Astrocyte (in vitro differentiated cells and primary cell): ENCODE results near the gene CD33. TPM values are rescaled to one million over a fixed set of nuclear protein-coding genes. Genes with fewer than 3 reads are reported as not detected.

Experiments
- DNase-seq: peaks from one replicate; pipeline ENCODE4 v3.0.0-alpha.2; 2010; ENCODE audit warnings: low read depth
- FAIRE-seq: peaks from 2 replicates; lab custom pipeline; 2011; peaks lifted over from hg19 to GRCh38; lab: Jason Lieb, UNC
- H2AFZ ChIP-seq: 2 replicates; pipeline ENCODE4 v1.6.0; 2012; ENCODE audit warnings: low read depth, low read length, inconsistent platforms
- H3K27ac ChIP-seq: 2 replicates; pipeline ENCODE4 v1.5.1; 2011; ENCODE audit warnings: low read depth, low read length, inconsistent platforms
- H3K27me3 ChIP-seq: 2 replicates; pipeline ENCODE4 v1.6.0; 2011; ENCODE audit warnings: low read length, inconsistent platforms; ENCODE audit not compliant: insufficient read depth
- H3K36me3 ChIP-seq: 2 replicates; pipeline ENCODE4 v1.5.1; 2011; ENCODE audit warnings: low read length, inconsistent platforms; ENCODE audit not compliant: insufficient read depth
- H3K4me1 ChIP-seq: 2 replicates; pipeline ENCODE4 v1.5.1; 2011; ENCODE audit warnings: low read length, inconsistent platforms; ENCODE audit not compliant: insufficient read depth
- H3K4me2 ChIP-seq: 2 replicates; pipeline ENCODE4 v1.6.0; 2012; ENCODE audit warnings: low read length, inconsistent platforms
- H3K4me3 ChIP-seq: 2 replicates; pipeline ENCODE4 v1.5.1; 2011; ENCODE audit warnings: low read depth, mild to moderate bottlenecking, low read length, inconsistent platforms; ENCODE audit not compliant: insufficient read depth
- H3K79me2 ChIP-seq: 2 replicates; pipeline ENCODE4 v1.6.0; 2012; ENCODE audit warnings: mild to moderate bottlenecking, low read length, inconsistent platforms; ENCODE audit not compliant: insufficient read depth
- H3K9ac ChIP-seq: 2 replicates; pipeline ENCODE4 v1.6.0; 2012; ENCODE audit warnings: mild to moderate bottlenecking, low read length, inconsistent platforms
- H3K9me3 ChIP-seq: 2 replicates; pipeline ENCODE4 v1.5.1; 2012; ENCODE audit warnings: low read depth, mild to moderate bottlenecking, low read length, inconsistent platforms; ENCODE audit not compliant: insufficient read depth
- H4K20me1 ChIP-seq: 2 replicates; pipeline ENCODE4 v1.6.0; 2012; ENCODE audit warnings: low read length, inconsistent platforms; ENCODE audit not compliant: insufficient read depth
- H3K27ac Mint-ChIP-seq: one replicate; pipeline ENCODE4 v1.8.0; 2021; ENCODE audit warnings: mild to moderate bottlenecking, mixed read lengths; ENCODE audit not compliant: unreplicated experiment
- H3K27me3 Mint-ChIP-seq: one replicate; pipeline ENCODE4 v1.8.0; 2021; ENCODE audit warnings: low read depth, mixed read lengths; ENCODE audit not compliant: unreplicated experiment
- H3K36me3 Mint-ChIP-seq: one replicate; pipeline ENCODE4 v1.8.0; 2021; ENCODE audit warnings: low read depth, mixed read lengths; ENCODE audit not compliant: unreplicated experiment
- H3K4me1 Mint-ChIP-seq: one replicate; pipeline ENCODE4 v1.8.0; 2021; ENCODE audit warnings: low read depth, mixed read lengths; ENCODE audit not compliant: unreplicated experiment
- H3K4me3 Mint-ChIP-seq: one replicate; pipeline ENCODE4 v1.8.0; 2021; ENCODE audit warnings: mild to moderate bottlenecking, moderate library complexity, mixed read lengths; ENCODE audit not compliant: unreplicated experiment
- H3K9me3 Mint-ChIP-seq: one replicate; pipeline ENCODE4 v1.8.0; 2021; ENCODE audit warnings: mild to moderate bottlenecking, mixed read lengths; ENCODE audit not compliant: unreplicated experiment
- CTCF ChIP-seq: IDR thresholded peaks from 2 replicates; pipeline ENCODE4 v1.5.1; 2011; ENCODE audit warnings: low read depth, mild to moderate bottlenecking, inconsistent platforms, low read length, moderate library complexity; ENCODE audit not compliant: insufficient read depth
- EZH2 ChIP-seq: IDR thresholded peaks from 2 replicates; pipeline ENCODE4 v1.6.1; 2012; ENCODE audit warnings: mild to moderate bottlenecking, low read length, inconsistent platforms; ENCODE audit not compliant: insufficient read depth
- total RNA-seq: library from RNA; stranded (reverse); gene quantifications from 2 replicates; pipeline ENCODE4 v1.2.1, GENCODE V29; 2021

CD33 gene
- total RNA-seq, 1 donor from 2014 or later = not detected

GRCh38 chr19:51187395-51188226, 37.3 kb upstream of the CD33 start:
- Histone ChIP-seq H3K9me3 (peaks cover 2% of the 10 kb centered on the region), H3K4me2 (no peak overlapping the region), H3K4me3 (no peak overlapping the region), H3K79me2 (no peaks in the 10 kb centered on the region), H3K27ac (no peak overlapping the region), H3K4me1 (no peaks in the 10 kb centered on the region), H3K9ac (no peak overlapping the region), H3K36me3 (no peaks in the 10 kb centered on the region), H2AFZ (no peak overlapping the region), H3K27me3 (no peaks in the 10 kb centered on the region), H4K20me1 (no peaks in the 10 kb centered on the region)
- Mint-ChIP-seq H3K27ac (no peak overlapping the region), H3K4me3 (no peak overlapping the region), H3K36me3 (no peaks in the 10 kb centered on the region), H3K27me3 (peaks cover 30% of the 10 kb centered on the region), H3K4me1 (no peaks in the 10 kb centered on the region), H3K9me3 (no peaks in the 10 kb centered on the region)
- no peak for TF ChIP-seq CTCF
- TF ChIP-seq EZH2 = no peak
- no peak for FAIRE-seq
- DNase-seq = no peak

- no peaks in the 10 kb centered on the region for H4K20me1 ChIP-seq
- H3K9ac ChIP-seq = no peak overlapping the region
- DNase-seq (no peak), FAIRE-seq (no peak)
- Mint-ChIP-seq H3K27ac (no peak overlapping the region), H3K9me3 (peaks cover 2% of the 10 kb centered on the region), H3K4me3 (no peak overlapping the region), H3K27me3 (peaks cover 30% of the 10 kb centered on the region), H3K4me1 (no peaks in the 10 kb centered on the region), H3K36me3 (no peaks in the 10 kb centered on the region)
- no peaks in the 10 kb centered on the region for H3K79me2 ChIP-seq
- no peak overlapping the region for H3K4me3 ChIP-seq
- no peaks in the 10 kb centered on the region for H3K4me1 ChIP-seq
- no peaks in the 10 kb centered on the region for H3K36me3 ChIP-seq
- no peak overlapping the region for H2AFZ ChIP-seq
- TF ChIP-seq EZH2 = no peak
- no peak for TF ChIP-seq CTCF
- H3K27me3 ChIP-seq = no peaks in the 10 kb centered on the region
- no peak overlapping the region for H3K27ac ChIP-seq
- H3K9me3 ChIP-seq = peaks cover 2% of the 10 kb centered on the region
- H3K4me2 ChIP-seq = no peak overlapping the region
Measured at GRCh38 chr19:51188227-51188559, 36.7 kb upstream of the CD33 start.

- Histone ChIP-seq H3K79me2 (no peaks in the 10 kb centered on the region), H3K27ac (no peak overlapping the region), H3K4me2 (no peak overlapping the region), H3K4me3 (no peak overlapping the region), H4K20me1 (no peaks in the 10 kb centered on the region), H3K36me3 (no peaks in the 10 kb centered on the region), H3K4me1 (no peaks in the 10 kb centered on the region), H3K9me3 (no peaks in the 10 kb centered on the region), H2AFZ (no peak overlapping the region), H3K9ac (no peak overlapping the region), H3K27me3 (no peaks in the 10 kb centered on the region)
- H3K9me3 Mint-ChIP-seq = peaks cover 2% of the 10 kb centered on the region
- H3K27ac Mint-ChIP-seq = no peak overlapping the region
- H3K4me1 Mint-ChIP-seq = no peaks in the 10 kb centered on the region
- no peaks in the 10 kb centered on the region for H3K36me3 Mint-ChIP-seq
- TF ChIP-seq CTCF (no peak), EZH2 (no peak)
- FAIRE-seq (no peak), DNase-seq (no peak)
- no peak overlapping the region for H3K4me3 Mint-ChIP-seq
- peaks cover 3% of the 10 kb centered on the region for H3K27me3 Mint-ChIP-seq
Measured at GRCh38 chr19:51192689-51193088, 32.2 kb upstream of the CD33 start.
